Neural progenitor cell (in vitro differentiated cells): ENCODE data around the gene RGS10.

ENCODE experiments used
- EZH2 ChIP-seq: fragments of 200-600 bp; sonication (generic); IDR thresholded peaks from 2 replicates; pipeline ENCODE4 v1.6.1; 2017; ENCODE audit warnings: antibody characterized with exemption, mild to moderate bottlenecking, moderate library complexity
- EZH2phosphoT487 ChIP-seq: fragments of 200-600 bp; sonication (generic); IDR thresholded peaks from 2 replicates; pipeline ENCODE4 v1.6.1; 2017; ENCODE audit warnings: antibody characterized with exemption
- TF ChIP-seq, protein P1 (sequence below): fragments of 200-600 bp; sonication (generic); IDR thresholded peaks from 2 replicates; pipeline ENCODE4 v1.5.1; 2017; ENCODE audit warnings: antibody characterized with exemption, mild to moderate bottlenecking

DNA sequence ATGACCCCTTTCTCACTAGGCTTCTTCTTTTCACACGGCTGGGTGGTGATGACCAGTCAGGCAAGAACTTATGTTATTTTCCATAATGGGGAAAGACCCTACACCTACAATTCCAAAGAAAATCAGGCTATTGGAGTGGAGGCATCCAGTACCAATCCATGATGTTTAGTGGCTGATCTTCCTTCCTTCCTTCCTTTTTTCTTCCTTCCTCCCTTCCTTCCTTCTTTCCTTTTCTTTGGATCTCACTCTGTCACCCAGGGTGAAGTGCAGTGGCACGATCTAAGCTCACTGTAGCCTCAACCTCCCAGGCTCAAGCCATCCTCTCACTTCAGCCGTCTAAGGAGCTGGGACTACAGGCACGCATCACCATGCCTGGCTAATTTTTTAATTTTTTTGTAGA is 2.5 kb downstream of the RGS10 start:
- TF ChIP-seq, protein P1, sequence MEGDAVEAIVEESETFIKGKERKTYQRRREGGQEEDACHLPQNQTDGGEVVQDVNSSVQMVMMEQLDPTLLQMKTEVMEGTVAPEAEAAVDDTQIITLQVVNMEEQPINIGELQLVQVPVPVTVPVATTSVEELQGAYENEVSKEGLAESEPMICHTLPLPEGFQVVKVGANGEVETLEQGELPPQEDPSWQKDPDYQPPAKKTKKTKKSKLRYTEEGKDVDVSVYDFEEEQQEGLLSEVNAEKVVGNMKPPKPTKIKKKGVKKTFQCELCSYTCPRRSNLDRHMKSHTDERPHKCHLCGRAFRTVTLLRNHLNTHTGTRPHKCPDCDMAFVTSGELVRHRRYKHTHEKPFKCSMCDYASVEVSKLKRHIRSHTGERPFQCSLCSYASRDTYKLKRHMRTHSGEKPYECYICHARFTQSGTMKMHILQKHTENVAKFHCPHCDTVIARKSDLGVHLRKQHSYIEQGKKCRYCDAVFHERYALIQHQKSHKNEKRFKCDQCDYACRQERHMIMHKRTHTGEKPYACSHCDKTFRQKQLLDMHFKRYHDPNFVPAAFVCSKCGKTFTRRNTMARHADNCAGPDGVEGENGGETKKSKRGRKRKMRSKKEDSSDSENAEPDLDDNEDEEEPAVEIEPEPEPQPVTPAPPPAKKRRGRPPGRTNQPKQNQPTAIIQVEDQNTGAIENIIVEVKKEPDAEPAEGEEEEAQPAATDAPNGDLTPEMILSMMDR = no peak
- no peak for TF ChIP-seq EZH2
- no peak for TF ChIP-seq EZH2phosphoT487
